Prostate gland (tissue), 2 donors: ENCODE measurements around the gene FXYD5. TPM values are rescaled to one million over a fixed set of nuclear protein-coding genes. Genes with fewer than 3 reads are reported as not detected.

Source experiments
- DNase-seq: peaks from one replicate; pipeline ENCODE4 v3.0.0-alpha.2; 2019; ENCODE audit warnings: low spot score
- H3K27ac ChIP-seq, 2 donors: fragments of 200-600 bp; sonication (generic); 2 replicates each; pipeline ENCODE4 v1.5.1; 2017 to 2019
- H3K27me3 ChIP-seq: fragments of 200-600 bp; sonication (generic); replicated peaks from 2 replicates; pipeline ENCODE4 v1.5.1; 2019; ENCODE audit not compliant: insufficient read depth
- H3K36me3 ChIP-seq, 2 donors: fragments of 200-600 bp; sonication (generic); 1 replicate in 1 of 2; 2 replicates in 1 of 2; pipeline versions ENCODE4 v1.5.1 to v1.8.1; 2017 to 2019
- H3K4me1 ChIP-seq: fragments of 200-600 bp; sonication (generic); replicated peaks from 2 replicates; pipeline ENCODE4 v1.5.1; 2019
- H3K4me3 ChIP-seq, 2 donors: fragments of 200-600 bp; sonication (generic); 2 replicates each; pipeline ENCODE4 v1.5.1; 2017 to 2019
- H3K9me3 ChIP-seq: fragments of 200-600 bp; sonication (generic); 2 replicates; pipeline ENCODE4 v1.5.1; 2017
- CTCF ChIP-seq, 4 experiments: fragments of 200-600 bp in 2 of 4; fragments of 450-650 bp in 2 of 4; sonication (generic) in 2 of 4; IDR thresholded peaks; 1 replicate in 3 of 4; 2 replicates in 1 of 4; pipeline ENCODE4 v1.5.1; 2016 to 2019; ENCODE audit warnings: antibody characterized with exemption in 4 of 4, mild to moderate bottlenecking in 2 of 4, moderate library complexity in 2 of 4
- POLR2A ChIP-seq: fragments of 450-650 bp; IDR thresholded peaks from one replicate; pipeline ENCODE4 v1.6.1; 2016; ENCODE audit warnings: antibody characterized with exemption, mild to moderate bottlenecking
- POLR2AphosphoS5 ChIP-seq: sonication (generic); formaldehyde crosslinking; IDR thresholded peaks from one replicate; pipeline ENCODE4 v1.6.1; 2017; ENCODE audit warnings: antibody characterized with exemption
- WGBS: methylation state at CpG from one replicate; pipeline ENCODE4 v1.1.5; 2018; 5-methylcytosine and 5-hydroxymethylcytosine counted together
- intact Hi-C: fragments of 100-400 bp; cut with DNase I; formaldehyde crosslinking; loops from one replicate; pipeline ENCODE4 v1.14.2; 2022
- total RNA-seq, 2 donors: library from RNA; depleted of rRNA; stranded (reverse); fragments of >200 nt; gene quantifications; one replicate each; pipeline ENCODE4 v1.1.0, GENCODE V29; 2016

Gene FXYD5
- total RNA-seq, 2 donors from 2014 or later = 18.8 to 43.2 TPM

GRCh38 chr19:35209646-35210045 lies 55.1 kb downstream of the FXYD5 start:
- Histone ChIP-seq H3K27me3 (no peaks in the 10 kb centered on the region), H3K36me3 (no peaks in the 10 kb centered on the region), H3K4me3 (no peak overlapping the region), H3K4me1 (peaks cover 5% of the 10 kb centered on the region), H3K9me3 (no peaks in the 10 kb centered on the region), H3K27ac (no peak overlapping the region)
- intact Hi-C loops = no loop called here
- DNase-seq = no peak
- WGBS = 75% methylated on average over 4 of the region's 4 CpGs
- TF ChIP-seq CTCF (IDR thresholded peaks at IDR 0.05) (no peak), POLR2A (no peak), POLR2AphosphoS5 (no peak)

GRCh38 chr19:35211545-35212230 lies 57.2 kb downstream of the FXYD5 start:
- Histone ChIP-seq H3K36me3 (no peaks in the 10 kb centered on the region), H3K4me1 (peaks cover 5% of the 10 kb centered on the region), H3K27ac (no peak overlapping the region), H3K4me3 (no peak overlapping the region), H3K9me3 (no peaks in the 10 kb centered on the region), H3K27me3 (no peaks in the 10 kb centered on the region)
- WGBS = 60% methylated on average over 7 of the region's 7 CpGs
- TF ChIP-seq POLR2A = no peak
- TF ChIP-seq CTCF (IDR thresholded peaks at IDR 0.05) = peak in 1 of 4 experiments; percentile 6
- peak; percentile 7 for DNase-seq
- intact Hi-C loops = no loop called here

GRCh38 chr19:35212241-35212640 lies 57.7 kb downstream of the FXYD5 start:
- Histone ChIP-seq H3K4me1 (peaks cover 5% of the 10 kb centered on the region), H3K36me3 (no peaks in the 10 kb centered on the region), H3K27ac (no peak overlapping the region), H3K4me3 (no peak overlapping the region), H3K27me3 (no peaks in the 10 kb centered on the region), H3K9me3 (no peaks in the 10 kb centered on the region)
- 66% methylated on average over 7 of the region's 7 CpGs for WGBS
- TF ChIP-seq POLR2A (no peak), CTCF (IDR thresholded peaks at IDR 0.05) (no peak), POLR2AphosphoS5 (no peak)
- intact Hi-C loops = no loop called here
- no peak for DNase-seq

- H3K4me1 ChIP-seq = peaks cover 5% of the 10 kb centered on the region
- no peaks in the 10 kb centered on the region for H3K36me3 ChIP-seq
- peak; percentile 91 for DNase-seq
- H3K27ac ChIP-seq = peak overlapping the region; percentile 69 to 73
- peak; percentile 95 for TF ChIP-seq POLR2AphosphoS5
- no peak for TF ChIP-seq POLR2A
- no peaks in the 10 kb centered on the region for H3K27me3 ChIP-seq
- no peaks in the 10 kb centered on the region for H3K9me3 ChIP-seq
- intact Hi-C loops = no loop called here
- WGBS = 10% methylated on average over 21 of the region's 21 CpGs
- no peak overlapping the region for H3K4me3 ChIP-seq
Measured at GRCh38 chr19:35213663-35214632, 59.4 kb downstream of the FXYD5 start.

- Histone ChIP-seq H3K9me3 (no peaks in the 10 kb centered on the region), H3K27ac (peak overlapping the region; percentile 69 to 73), H3K27me3 (no peaks in the 10 kb centered on the region), H3K4me3 (no peak overlapping the region), H3K36me3 (no peaks in the 10 kb centered on the region), H3K4me1 (peaks cover 5% of the 10 kb centered on the region)
- DNase-seq = no peak
- WGBS = 53% methylated on average over 7 of the region's 7 CpGs
- TF ChIP-seq CTCF (IDR thresholded peaks at IDR 0.05) (no peak), POLR2A (no peak), POLR2AphosphoS5 (no peak)
- intact Hi-C loops = no loop called here
Measured at GRCh38 chr19:35214766-35215422, 60.4 kb downstream of the FXYD5 start.
